Occipital lobe (tissue), 2 donors: ENCODE data around the gene ANKRD12. TPM values are rescaled to one million over a fixed set of nuclear protein-coding genes. Genes with fewer than 3 reads are reported as not detected.
"Not testable (repeated sequence)": the region's sequence is repeated elsewhere in the genome, so short reads cannot be mapped to it uniquely, and the experiment has no call there.

Source experiments
- DNase-seq: peaks from one replicate; lab custom pipeline; 2025; lab: John Stamatoyannopoulos, UW
- total RNA-seq: library from RNA; depleted of rRNA; stranded (reverse); fragments of >200 nt; gene quantifications from one replicate; pipeline ENCODE4 v1.2.3, GENCODE V29; 2014

The ANKRD12 gene
- total RNA-seq, 1 donor from 2014 or later = 186 TPM

GRCh38 chr18:9140984-9141383 is 4.4 kb downstream of the ANKRD12 start:
- no peak for DNase-seq

GRCh38 chr18:9146224-9146623 is 9.6 kb downstream of the ANKRD12 start:
- DNase-seq = no peak

GRCh38 chr18:9147440-9148202 is 11.0 kb downstream of the ANKRD12 start:
- no peak for DNase-seq

- DNase-seq = no peak
Observed at GRCh38 chr18:9148203-9148552, 11.6 kb downstream of the ANKRD12 start.

- DNase-seq = no peak
Observed at GRCh38 chr18:9150121-9150520, 13.5 kb downstream of the ANKRD12 start.

- no peak for DNase-seq
Observed at GRCh38 chr18:9153256-9153655, 16.7 kb downstream of the ANKRD12 start.

- DNase-seq = no peak
Observed at GRCh38 chr18:9156604-9157249, 20.1 kb downstream of the ANKRD12 start.

- no peak for DNase-seq
Observed at GRCh38 chr18:9157806-9158205, 21.2 kb downstream of the ANKRD12 start.

GRCh38 chr18:9160014-9160413 is 23.4 kb downstream of the ANKRD12 start:
- no peak for DNase-seq

- not testable (repeated sequence) for DNase-seq
Observed at GRCh38 chr18:9162663-9163062, 26.1 kb downstream of the ANKRD12 start.

GRCh38 chr18:9164149-9164548 is 27.6 kb downstream of the ANKRD12 start:
- not testable (repeated sequence) for DNase-seq

GRCh38 chr18:9165883-9166282 is 29.3 kb downstream of the ANKRD12 start:
- DNase-seq = not testable (repeated sequence)

GRCh38 chr18:9169515-9169914 is 32.9 kb downstream of the ANKRD12 start:
- not testable (repeated sequence) for DNase-seq

- DNase-seq = not testable (repeated sequence)
Observed at GRCh38 chr18:9171919-9172318, 35.3 kb downstream of the ANKRD12 start.

GRCh38 chr18:9172506-9173127 is 36.0 kb downstream of the ANKRD12 start:
- no peak for DNase-seq

GRCh38 chr18:9173770-9174233 is 37.2 kb downstream of the ANKRD12 start:
- DNase-seq = no peak

GRCh38 chr18:9174302-9174701 is 37.7 kb downstream of the ANKRD12 start:
- no peak for DNase-seq

GRCh38 chr18:9175115-9175514 is 38.5 kb downstream of the ANKRD12 start:
- no peak for DNase-seq

- no peak for DNase-seq
Observed at GRCh38 chr18:9177031-9177430, 40.5 kb downstream of the ANKRD12 start.

- no peak for DNase-seq
Observed at GRCh38 chr18:9177466-9177865, 40.9 kb downstream of the ANKRD12 start.

GRCh38 chr18:9178557-9178956 is 42.0 kb downstream of the ANKRD12 start:
- DNase-seq = no peak

- no peak for DNase-seq
Observed at GRCh38 chr18:9181275-9181674, 44.7 kb downstream of the ANKRD12 start.
